Measurements from ENCODE around the gene CPXM1.
A peak's percentile ranks its signal among the peaks of the same experiment; 100 is the strongest.

Gene CPXM1

GRCh38 chr20:2755451-2756055 lies 44.9 kb downstream of the CPXM1 start:
- ChIA-PET CTCF (interaction anchor here (0.6 to 2.6 kb wide), 3 partner anchors 9 to 96 kb away, joined by 3 to 8 read pairs (median 4); no protein-coding TSS in a partner anchor), POLR2A (no interaction called here)
- peak; percentile 17 for DNase-seq (ENCODE audit: extremely low spot score)
- no peak for TF ChIP-seq CTCF (IDR thresholded peaks at IDR 0.05; ENCODE audit: control extremely low read depth, extremely low read depth, low read depth, missing control alignments)

- CTCF ChIA-PET: interaction anchor here (2.6 to 3.0 kb wide), 2 partner anchors 13 to 98 kb away, joined by 8 to 14 read pairs; no protein-coding TSS in a partner anchor
- DNase-seq (ENCODE audit: extremely low spot score): no peak
- POLR2A ChIA-PET: no interaction called here
- no peak for TF ChIP-seq CTCF (IDR thresholded peaks at IDR 0.05; ENCODE audit: control extremely low read depth, extremely low read depth, low read depth, missing control alignments)
Measured at GRCh38 chr20:2754424-2754823, 46.0 kb downstream of the CPXM1 start.

- DNase-seq (ENCODE audit: extremely low spot score): no peak
- ChIA-PET CTCF (interaction anchor here (0.8 to 3.0 kb wide), 11 partner anchors 9 to 98 kb away, joined by 3 to 14 read pairs (median 6); no protein-coding TSS in a partner anchor), POLR2A (no interaction called here)
- TF ChIP-seq CTCF (IDR thresholded peaks at IDR 0.05; ENCODE audit: control extremely low read depth, extremely low read depth, low read depth, missing control alignments): no peak
Measured at GRCh38 chr20:2753461-2754040, 46.9 kb downstream of the CPXM1 start.

GRCh38 chr20:2752567-2753460 lies 47.6 kb downstream of the CPXM1 start:
- peak; percentile 59 for DNase-seq (ENCODE audit: extremely low spot score)
- peak; percentile 52 for TF ChIP-seq CTCF (IDR thresholded peaks at IDR 0.05; ENCODE audit: control extremely low read depth, extremely low read depth, low read depth, missing control alignments)
- POLR2A ChIA-PET: interaction anchor here (0.6 kb wide), 1 partner anchor 132 kb away, joined by 3 read pairs; no protein-coding TSS in a partner anchor

GRCh38 chr20:2751878-2752566 lies 48.4 kb downstream of the CPXM1 start:
- peak; percentile 33 for TF ChIP-seq CTCF (IDR thresholded peaks at IDR 0.05; ENCODE audit: control extremely low read depth, extremely low read depth, low read depth, missing control alignments)
- CTCF ChIA-PET: interaction anchor here (0.6 to 3.0 kb wide), 4 partner anchors 9 to 140 kb away, joined by 3 to 14 read pairs (median 5); no protein-coding TSS in a partner anchor
- POLR2A ChIA-PET: interaction anchor here (0.6 kb wide), 1 partner anchor 133 kb away, joined by 3 read pairs; no protein-coding TSS in a partner anchor
- DNase-seq (ENCODE audit: extremely low spot score): peak; percentile 59

More at GRCh38 chr20:2752567-2753460, 47.6 kb downstream of the CPXM1 start:
- CTCF ChIA-PET: interaction anchor here (0.6 to 3.0 kb wide), 12 partner anchors 8 to 139 kb away, joined by 3 to 14 read pairs (median 4); no protein-coding TSS in a partner anchor
